ENCODE data around the gene GRK2.

GRCh38 chr11:67264260-67264659 lies 2.0 kb upstream of the GRK2 start:
- TF ChIP-seq POLR2A (IDR thresholded peaks at IDR 0.05) (no peak), CTCF (IDR thresholded peaks at IDR 0.05) (no peak)

All from adrenal gland (tissue), 5 donors.